DOHH2 (cell line): ENCODE results near the gene WWOX.

Experiments used
- H3F3A ChIP-seq: fragments of 200-600 bp; sonication (generic), shearing (Covaris generic); 2 replicates; pipeline ENCODE4 v1.6.0; 2016; ENCODE audit warnings: antibody characterized with exemption, mild to moderate bottlenecking; ENCODE audit not compliant: control insufficient read depth, insufficient read depth
- H3K27ac ChIP-seq: fragments of 200-600 bp; sonication (generic); 2 replicates; pipeline ENCODE4 v1.5.1; 2014; ENCODE audit warnings: low read depth, mild to moderate bottlenecking, low read length, moderate library complexity
- H3K27me3 ChIP-seq: fragments of 200-600 bp; sonication (generic); 2 replicates; pipeline ENCODE4 v1.6.1; 2014; ENCODE audit warnings: mild to moderate bottlenecking, low read length, mixed read lengths; ENCODE audit not compliant: control insufficient read depth
- H3K36me3 ChIP-seq: fragments of 200-600 bp; sonication (generic); 2 replicates; pipeline ENCODE4 v1.6.1; 2014; ENCODE audit warnings: mild to moderate bottlenecking, low read length, moderate library complexity, mixed read lengths; ENCODE audit not compliant: control insufficient read depth
- H3K4me1 ChIP-seq: fragments of 200-600 bp; sonication (generic); 2 replicates; pipeline ENCODE4 v1.6.1; 2014; ENCODE audit warnings: mild to moderate bottlenecking, low read length, mixed read lengths; ENCODE audit not compliant: control insufficient read depth
- H3K4me2 ChIP-seq: fragments of 200-600 bp; sonication (generic); 2 replicates; pipeline ENCODE4 v1.6.0; 2014; ENCODE audit warnings: mild to moderate bottlenecking, low read length, moderate library complexity
- H3K4me3 ChIP-seq: fragments of 200-600 bp; sonication (generic); 2 replicates; pipeline ENCODE4 v1.5.1; 2014; ENCODE audit warnings: mild to moderate bottlenecking, low read length, mixed read lengths
- H3K79me2 ChIP-seq: fragments of 200-600 bp; sonication (generic); 2 replicates; pipeline ENCODE4 v1.6.1; 2014; ENCODE audit warnings: mild to moderate bottlenecking, low read length, mixed read lengths; ENCODE audit not compliant: control insufficient read depth
- H3K9me2 ChIP-seq: fragments of 200-600 bp; sonication (generic); replicated peaks from 2 replicates; pipeline ENCODE4 v1.6.1; 2014; ENCODE audit warnings: mild to moderate bottlenecking, low read length, mixed read lengths; ENCODE audit not compliant: control insufficient read depth
- H3K9me3 ChIP-seq: fragments of 200-600 bp; sonication (generic); 2 replicates; pipeline ENCODE4 v1.6.1; 2014; ENCODE audit warnings: antibody characterized with exemption, low read length, mixed read lengths; ENCODE audit not compliant: control insufficient read depth, insufficient read depth
- H4K20me1 ChIP-seq: fragments of 200-600 bp; sonication (generic); 2 replicates; pipeline ENCODE4 v1.6.0; 2014; ENCODE audit warnings: low read depth, mild to moderate bottlenecking, antibody characterized with exemption, low read length, moderate library complexity; ENCODE audit not compliant: control insufficient read depth, insufficient read depth
- CTCF ChIP-seq: fragments of 200-600 bp; sonication (generic); IDR thresholded peaks from one replicate; pipeline ENCODE4 v1.5.1; 2014; ENCODE audit warnings: antibody characterized with exemption, mild to moderate bottlenecking, low read depth, low read length; ENCODE audit not compliant: poor library complexity, severe bottlenecking
- EZH2phosphoT487 ChIP-seq: fragments of 200-600 bp; sonication (generic); IDR thresholded peaks from 2 replicates; pipeline ENCODE4 v1.6.1; 2017; ENCODE audit warnings: borderline replicate concordance, mild to moderate bottlenecking, antibody characterized with exemption, low read length, moderate library complexity, mixed read lengths

The WWOX gene

GRCh38 chr16:78791011-78791410 is 691.6 kb downstream of the WWOX start:
- Histone ChIP-seq H3K4me1 (no peaks in the 10 kb centered on the region), H3K4me3 (no peak overlapping the region)

GRCh38 chr16:78791926-78792325 is 692.5 kb downstream of the WWOX start:
- Histone ChIP-seq H3K27me3 (no peaks in the 10 kb centered on the region), H4K20me1 (no peaks in the 10 kb centered on the region), H3K9me2 (no peaks in the 10 kb centered on the region), H3K79me2 (no peaks in the 10 kb centered on the region), H3K4me2 (no peak overlapping the region), H3K27ac (no peak overlapping the region), H3K4me1 (no peaks in the 10 kb centered on the region), H3K9me3 (no peaks in the 10 kb centered on the region), H3K36me3 (no peaks in the 10 kb centered on the region), H3K4me3 (no peak overlapping the region), H3F3A (no peaks in the 10 kb centered on the region)
- TF ChIP-seq EZH2phosphoT487 (no peak), CTCF (no peak)

More at GRCh38 chr16:78791011-78791410, 691.6 kb downstream of the WWOX start:
- TF ChIP-seq CTCF, result no peak
- Histone ChIP-seq H3K27me3 (no peaks in the 10 kb centered on the region), H3K79me2 (no peaks in the 10 kb centered on the region), H3K9me3 (no peaks in the 10 kb centered on the region), H3K9me2 (no peaks in the 10 kb centered on the region), H3K4me2 (no peak overlapping the region), H3F3A (no peaks in the 10 kb centered on the region), H4K20me1 (no peaks in the 10 kb centered on the region), H3K27ac (no peak overlapping the region), H3K36me3 (no peaks in the 10 kb centered on the region)

DNA sequence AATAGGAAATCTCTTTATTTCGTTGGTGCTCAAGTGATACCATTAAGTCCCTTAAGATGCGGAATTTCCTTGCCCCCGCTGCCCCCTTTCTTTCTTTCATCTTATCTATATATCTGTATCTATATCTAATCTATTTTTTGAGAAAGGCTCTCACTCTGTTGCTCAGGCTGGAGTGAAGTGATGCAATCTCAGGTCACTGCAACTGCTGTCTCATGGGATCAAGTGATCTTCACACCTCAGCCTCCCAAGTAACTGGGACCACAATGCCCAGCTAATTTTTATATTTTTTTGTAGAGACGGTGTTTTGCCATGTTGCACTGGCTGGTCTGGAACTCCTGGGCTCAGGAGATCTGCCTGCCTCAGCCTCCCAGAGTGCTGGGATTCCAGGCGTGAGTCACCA is 693.5 kb downstream of the WWOX start:
- Histone ChIP-seq H3K4me3 (no peak overlapping the region), H4K20me1 (no peaks in the 10 kb centered on the region), H3K9me2 (no peaks in the 10 kb centered on the region), H3K27ac (no peak overlapping the region), H3F3A (no peaks in the 10 kb centered on the region), H3K4me2 (no peak overlapping the region), H3K4me1 (no peaks in the 10 kb centered on the region), H3K9me3 (no peaks in the 10 kb centered on the region), H3K36me3 (no peaks in the 10 kb centered on the region), H3K79me2 (no peaks in the 10 kb centered on the region), H3K27me3 (no peaks in the 10 kb centered on the region)
- no peak for TF ChIP-seq EZH2phosphoT487
- TF ChIP-seq CTCF, result no peak

- Histone ChIP-seq H3K9me2 (no peaks in the 10 kb centered on the region), H3K9me3 (no peaks in the 10 kb centered on the region), H3K27me3 (no peaks in the 10 kb centered on the region), H3K36me3 (no peaks in the 10 kb centered on the region), H3K4me1 (no peaks in the 10 kb centered on the region), H3K27ac (no peak overlapping the region), H3K4me3 (no peak overlapping the region), H3K4me2 (no peak overlapping the region), H3F3A (no peaks in the 10 kb centered on the region), H4K20me1 (no peaks in the 10 kb centered on the region), H3K79me2 (no peaks in the 10 kb centered on the region)
- TF ChIP-seq CTCF (no peak), EZH2phosphoT487 (no peak)
These were observed 695.3 kb downstream of the WWOX start for GRCh38 chr16:78794581-78795250.
